Frontal cortex (tissue), 1 donor: ENCODE measurements around the gene SLC22A15. TPM values are rescaled to one million over a fixed set of nuclear protein-coding genes. Genes with fewer than 3 reads are reported as not detected.

ENCODE experiments used
- total RNA-seq: library from RNA; depleted of rRNA; stranded (reverse); fragments of >200 nt; gene quantifications from one replicate; pipeline ENCODE4 v1.2.3, GENCODE V29; 2014

Gene SLC22A15
- total RNA-seq, 1 donor from 2014 or later: 11.4 TPM

Other genes with a start within 250 kb of the SLC22A15 start
- 0.41 TPM for gene CASQ2, start 207.8 kb upstream of the SLC22A15 start, total RNA-seq
- 2.0 TPM for gene NHLH2, start 135.4 kb upstream of the SLC22A15 start, total RNA-seq
- under 0.01 TPM for gene MAB21L3, start 134.9 kb downstream of the SLC22A15 start, total RNA-seq